GM12873 (cell line): ENCODE results near the gene PACRG.

Source experiments
- TF ChIP-seq, protein P1 (sequence below): IDR thresholded peaks from 2 replicates; pipeline ENCODE4 v1.5.1; 2012; ENCODE audit warnings: low read depth, mild to moderate bottlenecking, moderate library complexity, low read length, control low read depth; ENCODE audit not compliant: insufficient read depth; ENCODE audit errors: missing control alignments

The PACRG gene

DNA sequence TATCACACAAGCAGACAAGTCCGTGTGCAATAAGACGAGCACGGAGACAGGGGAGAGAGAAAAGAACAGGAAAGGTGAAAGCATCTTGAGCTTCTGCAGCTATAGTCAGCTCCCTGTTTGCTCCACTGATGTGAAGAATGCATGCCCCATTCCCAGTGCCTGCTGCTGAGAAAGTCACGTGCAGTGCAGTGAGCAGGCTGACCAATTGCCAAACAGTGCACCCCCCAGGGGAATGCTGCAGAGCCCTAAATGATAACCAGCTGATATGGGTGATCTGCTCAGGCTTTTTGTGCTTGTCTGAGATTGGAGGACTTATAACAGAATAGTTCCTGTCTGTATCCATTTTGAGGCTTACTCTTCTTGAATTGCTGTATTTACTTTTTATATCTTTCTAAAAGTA lies 121.5 kb downstream of the PACRG start:
- TF ChIP-seq, protein P1, sequence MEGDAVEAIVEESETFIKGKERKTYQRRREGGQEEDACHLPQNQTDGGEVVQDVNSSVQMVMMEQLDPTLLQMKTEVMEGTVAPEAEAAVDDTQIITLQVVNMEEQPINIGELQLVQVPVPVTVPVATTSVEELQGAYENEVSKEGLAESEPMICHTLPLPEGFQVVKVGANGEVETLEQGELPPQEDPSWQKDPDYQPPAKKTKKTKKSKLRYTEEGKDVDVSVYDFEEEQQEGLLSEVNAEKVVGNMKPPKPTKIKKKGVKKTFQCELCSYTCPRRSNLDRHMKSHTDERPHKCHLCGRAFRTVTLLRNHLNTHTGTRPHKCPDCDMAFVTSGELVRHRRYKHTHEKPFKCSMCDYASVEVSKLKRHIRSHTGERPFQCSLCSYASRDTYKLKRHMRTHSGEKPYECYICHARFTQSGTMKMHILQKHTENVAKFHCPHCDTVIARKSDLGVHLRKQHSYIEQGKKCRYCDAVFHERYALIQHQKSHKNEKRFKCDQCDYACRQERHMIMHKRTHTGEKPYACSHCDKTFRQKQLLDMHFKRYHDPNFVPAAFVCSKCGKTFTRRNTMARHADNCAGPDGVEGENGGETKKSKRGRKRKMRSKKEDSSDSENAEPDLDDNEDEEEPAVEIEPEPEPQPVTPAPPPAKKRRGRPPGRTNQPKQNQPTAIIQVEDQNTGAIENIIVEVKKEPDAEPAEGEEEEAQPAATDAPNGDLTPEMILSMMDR = no peak

DNA sequence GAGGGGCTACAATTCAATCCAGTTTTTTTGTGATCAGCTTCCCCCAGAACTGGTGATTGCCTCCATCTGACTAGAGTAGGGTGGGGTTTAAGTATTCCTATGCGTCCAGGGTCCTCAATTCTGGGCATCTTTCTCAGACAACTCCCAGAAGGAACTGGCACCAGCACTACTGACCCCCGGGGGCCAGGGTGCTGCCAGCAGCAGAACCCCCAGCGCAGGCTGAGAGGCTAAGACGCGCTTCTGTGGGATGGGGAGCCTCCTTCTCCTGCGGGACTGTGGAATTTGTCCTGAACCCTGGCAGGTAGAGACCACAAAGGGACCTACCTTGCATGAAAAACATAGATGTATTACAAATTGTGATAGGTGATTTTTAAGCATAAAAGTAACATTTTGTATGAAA lies 124.4 kb downstream of the PACRG start:
- TF ChIP-seq, protein P1 = no peak

DNA sequence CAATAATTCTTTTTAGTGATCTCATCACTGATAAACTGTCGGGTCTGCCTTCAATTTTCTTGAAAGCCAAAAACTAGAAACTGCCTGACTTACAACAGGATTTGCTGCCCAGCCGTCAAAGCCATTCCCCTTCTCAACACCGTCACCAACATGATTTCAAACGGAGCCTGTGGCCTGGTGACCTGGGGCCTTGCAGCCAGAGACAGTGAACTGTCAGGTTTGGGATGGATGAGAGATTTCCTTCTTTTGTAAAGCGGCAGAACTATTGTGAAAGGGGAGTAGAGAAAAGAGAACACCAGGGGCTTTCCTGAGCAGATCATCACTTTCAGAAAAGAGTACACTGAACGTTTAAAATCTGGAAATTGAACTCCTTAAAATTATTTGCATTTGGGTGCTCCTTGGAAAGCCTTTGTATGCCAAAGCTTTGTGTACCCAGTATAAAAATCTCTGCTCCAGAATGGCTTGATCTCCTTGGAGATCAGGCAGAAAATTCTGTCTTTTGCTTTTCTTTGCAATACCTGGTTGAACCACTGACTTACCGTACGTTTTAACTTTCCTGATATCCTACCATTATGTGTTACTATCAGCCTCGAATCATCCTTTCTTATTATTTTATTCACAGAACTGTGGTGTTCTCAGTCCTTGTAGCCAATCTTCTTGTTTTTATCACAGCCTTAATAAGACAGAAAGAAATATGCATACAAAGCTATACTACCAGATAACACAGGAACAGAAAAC lies 125.2 kb downstream of the PACRG start:
- TF ChIP-seq, protein P1 = no peak

DNA sequence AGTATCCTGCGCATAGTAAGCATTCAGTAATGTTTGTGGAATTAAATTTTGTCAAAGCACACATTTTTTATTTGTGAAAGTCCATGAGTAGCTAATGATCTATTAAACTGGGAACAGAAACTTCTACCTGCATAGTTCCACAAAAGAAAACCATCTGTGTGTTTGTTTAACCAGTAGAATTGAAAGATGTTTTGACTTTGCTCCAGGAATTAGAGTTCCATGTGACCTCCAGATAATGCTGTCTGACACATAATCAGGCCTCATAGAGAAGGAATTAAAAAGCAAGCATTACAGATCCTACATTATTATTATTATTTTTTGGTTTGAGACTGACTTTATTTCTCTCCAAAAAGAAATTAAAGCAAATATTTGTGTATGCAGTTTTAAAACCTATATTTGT lies 126.5 kb downstream of the PACRG start:
- TF ChIP-seq, protein P1 = no peak

DNA sequence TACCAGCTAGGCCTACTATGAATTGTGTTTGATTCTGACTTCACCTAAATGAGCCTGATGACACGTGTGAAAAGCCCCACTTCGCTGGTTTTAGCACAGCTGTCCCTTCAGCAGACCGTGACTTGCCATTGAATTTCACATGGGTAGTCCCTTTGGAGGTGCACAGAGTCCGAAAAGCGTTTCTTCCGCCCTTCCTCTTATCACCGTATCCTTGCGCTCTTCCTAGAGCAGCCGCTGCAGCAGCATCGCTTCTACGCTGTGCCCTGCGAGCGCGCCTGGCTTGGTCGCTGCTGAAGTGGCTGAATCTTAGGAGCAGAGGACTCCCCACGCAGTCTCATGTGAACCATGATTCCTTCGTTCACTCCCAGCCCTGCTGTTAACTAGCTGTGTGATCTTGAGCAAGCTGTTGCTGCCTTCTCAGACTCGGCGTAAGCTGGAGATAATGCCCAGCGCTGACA lies 127.0 kb downstream of the PACRG start:
- TF ChIP-seq, protein P1 = no peak

DNA sequence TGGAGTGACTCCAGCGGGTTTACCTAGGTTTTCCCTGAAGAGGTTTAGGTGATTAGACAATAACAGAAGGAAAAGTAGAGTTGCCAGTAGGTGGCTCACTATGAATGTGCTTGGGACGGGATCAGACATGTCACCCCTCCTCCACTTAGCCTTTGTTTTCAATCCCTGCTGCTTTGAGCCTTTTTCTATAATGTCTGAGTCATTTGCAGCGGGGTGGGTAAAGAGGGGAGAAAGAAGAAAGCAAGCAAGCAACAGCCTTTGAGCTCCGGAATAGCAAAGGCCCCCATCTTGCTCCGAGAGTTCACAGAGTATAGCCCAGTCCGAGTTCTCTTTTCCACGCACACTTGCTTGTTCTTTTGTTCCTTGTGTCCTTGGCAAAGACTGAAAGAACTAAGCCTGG lies 129.1 kb downstream of the PACRG start:
- TF ChIP-seq, protein P1 = peak; percentile 38

DNA sequence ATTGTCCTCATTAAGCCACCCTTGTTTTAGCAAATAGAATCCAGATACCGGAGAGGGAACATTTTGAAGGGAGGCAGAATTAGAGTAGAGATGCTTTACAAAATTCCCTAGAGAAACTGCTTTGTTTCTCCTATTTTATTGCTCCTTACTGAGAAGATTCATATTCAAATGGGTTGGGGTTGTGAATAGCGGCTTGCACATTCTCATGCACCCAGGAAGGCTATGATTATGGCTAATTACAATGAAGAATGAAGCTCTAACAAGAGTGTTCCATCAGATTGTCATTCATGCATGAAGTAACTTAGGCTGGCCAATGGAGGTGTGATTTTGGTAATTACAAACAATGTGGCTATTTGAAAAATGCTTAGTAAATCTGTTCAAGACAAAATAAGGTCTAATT lies 129.6 kb downstream of the PACRG start:
- TF ChIP-seq, protein P1 = no peak
